Inflammatory macrophage treated with lipopolysaccharide for 1 hour (primary cell): ENCODE results near the gene MEIG1.
"Not testable (repeated sequence)": the region's sequence is repeated elsewhere in the genome, so short reads cannot be mapped to it uniquely, and the experiment has no call there.

Experiments used
- DNase-seq, 2 donors: peaks; one replicate each; pipeline ENCODE4 v3.0.0-alpha.2; 2020 to 2022

MEIG1 gene, protein sequence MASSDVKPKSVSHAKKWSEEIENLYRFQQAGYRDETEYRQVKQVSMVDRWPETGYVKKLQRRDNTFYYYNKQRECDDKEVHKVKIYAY

DNA sequence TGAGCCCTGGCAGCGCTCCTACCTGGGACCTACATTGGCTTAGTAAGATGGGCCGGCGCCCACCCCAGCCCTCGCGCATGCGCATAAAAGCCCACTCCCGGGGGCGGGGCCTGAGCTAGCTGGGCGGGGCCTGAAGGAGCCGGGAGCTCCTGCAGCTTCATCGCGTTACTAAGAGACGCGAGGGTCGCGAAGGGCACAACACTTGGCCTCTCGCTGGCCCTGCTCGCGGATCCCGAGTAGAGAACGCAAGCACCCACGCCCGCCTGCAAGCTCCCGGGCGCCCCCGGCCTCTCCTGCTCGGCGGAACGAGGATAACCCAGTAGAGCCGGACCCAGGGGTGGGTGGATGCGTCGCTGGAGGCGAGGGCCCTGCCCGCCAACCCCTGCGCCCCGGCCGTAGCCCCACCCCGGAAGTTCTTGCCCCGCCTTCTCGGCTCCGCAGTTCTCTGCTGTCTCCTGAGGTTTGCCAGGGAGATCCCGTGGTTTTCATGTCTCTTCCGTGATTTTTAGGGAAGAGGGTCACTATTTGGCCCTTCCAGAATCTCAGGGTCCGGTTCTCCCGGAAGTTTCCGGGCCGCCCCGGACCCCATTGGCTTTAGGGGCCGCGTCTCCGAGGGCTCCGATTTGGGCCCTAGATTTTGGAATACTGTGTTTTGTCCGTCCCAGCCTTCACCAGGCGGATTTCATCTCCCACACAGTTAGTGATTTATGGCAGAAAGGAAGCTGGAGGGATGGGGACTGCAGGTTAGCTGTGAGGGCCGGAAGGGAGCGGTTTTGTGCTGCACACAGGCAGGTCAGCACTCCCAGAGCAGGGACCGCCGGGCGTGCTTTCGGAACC lies at the start of gene MEIG1:
MEIG1 (plus strand) TSS at position 168 of the 837 bp plus-strand sequence. CDS start 7,081 bp downstream, outside the sequence.
- peak; percentile 85 to 90 for DNase-seq

DNA sequence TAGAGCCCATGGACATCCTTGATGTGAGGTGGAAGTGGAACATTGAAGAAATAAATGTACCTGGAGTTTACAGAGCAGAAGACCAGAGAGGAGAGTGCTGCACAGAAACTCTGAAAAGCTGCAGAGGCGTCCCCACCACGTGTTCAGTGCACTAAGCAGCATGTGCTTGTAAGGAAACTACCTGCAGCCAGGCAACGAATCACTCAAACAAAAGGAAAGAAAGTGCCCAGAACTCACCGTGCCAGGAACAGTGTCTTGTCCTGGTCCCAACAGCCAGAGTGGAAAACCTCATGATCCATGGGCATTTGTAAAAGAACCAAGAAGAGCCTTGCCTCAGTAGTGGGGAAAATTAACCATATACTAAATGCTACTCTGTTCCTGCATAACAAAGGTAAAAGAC lies 48.2 kb upstream of the MEIG1 start:
- no peak for DNase-seq

DNA sequence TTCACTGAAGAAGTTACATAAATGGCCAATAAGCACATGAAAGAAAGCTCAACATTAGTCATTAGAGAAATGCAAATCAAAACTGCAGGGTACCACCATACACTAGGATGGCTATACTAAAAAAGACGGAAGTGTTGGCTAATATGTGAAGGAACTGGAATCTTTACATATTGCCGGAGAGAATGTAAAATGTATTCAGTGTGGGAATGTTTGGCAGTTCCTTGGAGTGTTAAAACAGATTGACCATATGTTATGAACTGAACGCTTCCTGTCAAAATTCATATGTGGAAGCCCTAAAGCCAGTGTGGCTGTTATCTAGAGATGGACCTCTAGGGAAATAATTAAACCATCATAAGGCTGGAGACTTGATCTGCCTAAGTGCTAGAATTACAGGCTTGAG lies 47.4 kb upstream of the MEIG1 start:
- no peak for DNase-seq

DNA sequence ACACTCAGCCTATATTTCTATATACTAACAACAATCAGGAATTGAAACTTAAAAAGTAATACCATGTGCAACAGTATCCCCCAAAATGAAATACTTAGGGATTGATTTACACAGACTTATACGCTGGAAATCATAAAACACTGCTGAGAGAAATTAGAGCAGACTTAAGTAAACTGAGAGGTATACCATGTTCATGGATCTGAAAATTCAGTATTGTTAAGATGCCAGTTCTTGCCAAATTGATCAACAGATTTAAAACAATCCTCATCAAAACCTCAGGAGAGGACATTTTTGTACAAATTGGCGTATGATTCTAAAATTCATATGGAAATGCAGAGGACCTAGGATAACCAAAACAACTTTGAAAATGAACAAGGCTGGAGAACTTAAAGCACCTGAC lies 42.6 kb upstream of the MEIG1 start:
- DNase-seq = no peak

DNA sequence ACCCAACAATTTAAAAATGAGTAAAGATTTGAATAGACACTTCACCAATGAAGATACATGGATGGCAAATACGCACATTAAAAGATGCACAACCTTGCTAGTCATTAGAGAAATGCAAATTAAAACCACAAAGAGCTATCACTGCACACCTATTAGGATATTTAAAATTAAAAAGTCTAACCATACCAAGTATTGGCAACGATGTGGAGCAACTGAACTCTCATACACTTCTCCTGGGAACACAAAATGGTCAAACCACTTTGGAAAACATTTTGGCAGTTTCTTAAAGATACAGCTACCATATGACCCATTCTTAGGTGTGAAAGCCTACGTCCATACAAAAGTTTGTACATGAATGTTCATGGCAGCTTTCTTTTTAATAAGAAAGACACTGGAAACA lies 41.4 kb upstream of the MEIG1 start:
- no peak for DNase-seq

DNA sequence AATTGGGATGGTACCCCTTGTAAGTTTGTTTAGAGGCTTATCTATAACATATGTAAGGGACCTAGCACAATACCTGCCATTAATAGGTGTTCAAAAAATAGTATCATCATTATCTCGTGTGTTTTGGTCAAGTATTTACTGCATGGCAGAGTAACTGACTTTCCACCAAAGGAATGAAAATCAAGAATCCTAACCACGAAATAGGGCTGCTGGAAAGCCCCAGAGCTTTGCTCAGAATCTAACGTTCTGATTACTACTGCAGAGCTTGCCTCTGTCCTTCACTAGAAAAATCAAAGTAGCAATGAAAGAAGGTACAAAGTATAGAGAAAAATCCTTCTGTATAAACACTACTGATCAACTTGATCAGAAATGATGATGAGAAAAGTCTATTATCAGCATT lies 40.2 kb upstream of the MEIG1 start:
- DNase-seq = no peak

DNA sequence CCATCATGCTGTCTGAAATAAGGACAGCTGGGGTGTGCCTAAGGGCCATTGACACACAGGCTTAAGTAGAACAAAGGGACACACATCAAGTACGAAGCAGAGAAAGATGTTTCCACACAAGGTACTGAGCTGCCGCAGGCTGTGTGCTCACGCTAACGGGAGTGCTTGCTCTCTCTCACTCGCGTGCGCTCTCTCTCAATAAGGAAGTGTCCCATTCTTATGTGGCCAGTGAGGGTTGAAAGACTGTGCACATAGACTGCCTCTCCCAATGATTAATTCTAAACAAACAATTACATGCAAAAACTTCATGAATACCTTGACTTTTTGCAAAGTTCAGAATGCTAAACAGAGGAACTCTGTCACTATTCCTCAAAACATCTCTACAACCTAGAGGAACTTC lies 35.2 kb upstream of the MEIG1 start:
- no peak for DNase-seq

DNA sequence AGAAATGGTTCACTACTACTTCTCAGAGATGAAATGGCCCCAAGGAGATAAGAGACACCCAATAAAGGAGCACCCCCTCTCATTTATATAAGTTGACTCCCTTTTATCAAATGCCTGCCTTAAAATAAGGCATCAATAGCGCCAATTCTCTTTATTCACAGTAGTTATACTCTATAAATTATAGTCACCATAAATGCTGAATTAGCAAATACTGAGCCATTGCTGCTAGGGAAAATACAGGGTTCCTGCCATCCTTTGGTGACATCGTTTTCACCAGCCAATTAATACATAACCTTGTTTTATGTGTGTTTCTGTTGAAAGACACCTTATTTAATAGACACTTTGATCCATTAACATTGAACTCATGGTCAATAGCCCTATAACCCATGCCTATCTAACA lies 33.9 kb upstream of the MEIG1 start:
- DNase-seq = no peak

DNA sequence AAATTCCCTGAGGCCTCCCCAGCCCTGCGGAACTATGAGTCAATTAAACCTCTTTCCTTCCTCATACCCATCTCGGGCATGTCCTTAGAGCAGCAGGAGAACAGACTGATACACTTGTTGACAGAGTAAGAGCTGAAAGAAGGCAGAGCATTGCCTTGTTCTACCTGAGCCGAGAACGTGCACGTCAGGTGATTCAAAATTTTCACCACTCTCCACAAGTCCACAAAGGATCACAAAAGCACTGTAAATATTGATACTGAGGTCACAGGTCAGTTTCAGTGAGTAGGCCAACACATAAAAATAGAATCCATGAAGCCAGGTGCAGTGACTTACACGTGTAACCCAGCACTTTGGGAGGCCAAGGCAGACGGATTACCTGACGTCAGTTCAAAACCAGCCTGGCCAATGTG lies 33.1 kb upstream of the MEIG1 start:
- DNase-seq = no peak

DNA sequence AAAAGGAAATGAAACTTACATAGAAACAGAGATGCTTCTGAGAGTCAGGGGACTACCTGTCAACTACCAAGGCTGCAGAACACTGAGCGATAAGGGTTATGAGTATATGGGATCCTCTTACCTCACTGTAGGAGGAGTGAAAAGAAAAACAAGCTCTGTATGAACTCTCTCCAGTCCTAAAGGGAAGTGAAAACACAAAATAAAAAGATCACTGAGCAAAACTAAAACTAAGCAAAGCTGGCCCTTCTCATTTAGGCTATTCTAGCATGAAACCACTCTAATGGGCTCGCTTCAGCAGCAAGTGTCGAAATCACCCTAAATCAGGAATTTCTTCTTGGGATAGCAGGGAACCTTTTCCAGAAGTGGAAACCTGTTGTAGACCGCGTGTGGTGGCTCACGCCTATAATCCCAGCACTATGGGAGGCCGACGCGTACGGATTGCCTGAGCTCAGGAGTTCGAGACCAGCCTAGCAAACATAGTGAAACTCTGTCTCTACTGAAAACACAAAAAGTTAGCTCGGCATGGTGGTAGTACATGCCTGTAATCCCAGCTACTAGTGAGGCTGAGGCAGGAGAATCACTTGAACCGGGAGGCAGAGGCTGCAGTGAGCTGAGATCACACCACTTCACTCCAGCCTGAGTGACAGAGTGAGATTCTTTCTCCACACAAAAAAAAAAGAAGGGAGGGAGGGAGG lies 32.3 kb upstream of the MEIG1 start:
- DNase-seq = no peak

DNA sequence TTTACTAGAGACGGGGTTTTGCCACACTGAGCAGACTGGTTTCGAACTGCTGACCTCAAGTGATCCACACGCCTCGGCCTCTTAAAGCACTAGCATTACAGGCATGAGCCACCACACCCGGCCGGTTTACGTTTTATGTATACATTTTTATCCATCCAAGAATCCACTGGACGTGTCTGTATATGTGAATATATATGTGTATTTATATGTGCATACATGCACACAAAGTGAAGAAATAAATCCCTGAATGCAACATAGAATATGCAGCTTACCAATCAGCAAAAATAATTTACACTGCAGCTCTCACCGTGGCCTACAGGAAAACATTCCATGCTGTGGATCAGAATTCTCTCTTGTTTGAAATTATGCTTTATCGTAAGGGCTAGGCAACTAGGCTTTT lies 28.6 kb upstream of the MEIG1 start:
- no peak for DNase-seq

DNA sequence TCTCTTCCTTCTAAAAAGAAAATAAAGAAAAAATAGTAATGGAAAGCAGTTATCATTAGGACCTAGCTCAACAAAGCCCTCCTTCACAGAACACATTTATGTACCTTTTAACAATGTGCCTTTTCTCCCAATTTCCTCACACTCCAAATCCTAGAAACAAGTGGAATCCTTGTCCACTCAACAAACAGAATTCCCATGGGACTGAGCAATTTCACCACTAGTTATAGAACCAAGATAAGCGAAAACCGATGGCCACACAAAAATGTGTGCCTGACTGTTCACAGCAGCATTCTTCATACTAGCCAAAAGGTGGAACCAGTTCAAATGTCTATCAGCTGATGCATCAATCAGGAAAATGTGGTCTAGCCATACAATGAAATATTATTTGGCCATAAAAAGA lies 22.6 kb upstream of the MEIG1 start:
- no peak for DNase-seq

DNA sequence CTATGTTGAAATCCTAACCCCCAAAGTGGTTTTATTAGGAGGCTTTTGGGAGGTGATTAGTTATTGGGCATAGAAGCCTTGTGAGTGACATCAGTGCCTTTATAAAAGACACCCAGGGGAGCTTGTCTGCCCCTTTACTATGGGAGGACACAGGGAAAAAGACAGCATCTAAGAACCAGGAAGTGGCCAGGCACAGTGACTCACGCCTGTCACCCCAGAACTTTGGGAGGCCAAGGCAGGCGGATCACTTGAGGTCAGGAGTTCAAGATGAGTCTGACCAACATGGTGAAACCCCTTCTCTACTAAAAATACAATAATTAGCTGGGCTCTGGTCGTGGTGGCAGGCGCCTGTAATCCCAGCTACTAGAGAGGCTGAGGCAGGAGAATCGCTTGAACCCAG lies 20.2 kb upstream of the MEIG1 start:
- DNase-seq = peak; percentile 51 to 55

DNA sequence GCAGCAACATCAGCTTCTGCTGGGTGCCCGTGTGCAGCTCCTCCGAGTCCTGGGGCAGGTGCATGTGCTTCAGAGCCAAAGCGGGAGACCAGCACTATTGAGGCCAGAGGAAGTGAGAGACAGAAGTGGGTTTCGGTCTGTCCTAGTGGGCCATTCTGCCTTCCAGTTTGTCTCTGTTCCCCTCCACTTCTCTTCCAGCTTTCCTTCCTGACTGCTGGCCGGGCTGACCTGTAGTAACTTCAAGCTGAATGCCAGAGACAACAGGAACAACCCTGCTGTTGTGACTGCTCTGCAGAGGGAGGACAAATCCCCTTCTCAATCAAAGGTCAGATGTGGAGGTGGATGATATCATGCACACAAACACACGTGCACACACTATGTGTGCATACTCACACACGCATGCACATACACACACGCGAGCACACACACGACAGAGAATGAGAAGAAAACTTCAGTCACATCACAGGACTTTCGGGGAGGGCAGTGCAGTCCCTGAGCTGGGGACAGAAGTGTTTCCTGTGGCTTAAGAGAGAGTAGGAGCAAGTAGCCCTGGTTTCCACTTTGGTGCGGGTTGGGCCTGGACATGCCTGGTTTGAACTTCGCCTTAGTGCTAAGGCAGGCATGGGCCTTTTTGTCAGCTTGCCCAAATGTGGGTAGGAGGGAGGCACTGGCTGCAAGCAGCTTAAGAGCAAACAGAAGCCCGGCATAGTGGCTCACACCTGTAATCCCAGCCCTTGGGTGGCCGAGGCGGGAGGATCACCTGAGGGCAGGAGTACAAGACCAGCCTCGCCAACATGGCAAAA lies 16.8 kb upstream of the MEIG1 start:
- DNase-seq = not testable (repeated sequence)

DNA sequence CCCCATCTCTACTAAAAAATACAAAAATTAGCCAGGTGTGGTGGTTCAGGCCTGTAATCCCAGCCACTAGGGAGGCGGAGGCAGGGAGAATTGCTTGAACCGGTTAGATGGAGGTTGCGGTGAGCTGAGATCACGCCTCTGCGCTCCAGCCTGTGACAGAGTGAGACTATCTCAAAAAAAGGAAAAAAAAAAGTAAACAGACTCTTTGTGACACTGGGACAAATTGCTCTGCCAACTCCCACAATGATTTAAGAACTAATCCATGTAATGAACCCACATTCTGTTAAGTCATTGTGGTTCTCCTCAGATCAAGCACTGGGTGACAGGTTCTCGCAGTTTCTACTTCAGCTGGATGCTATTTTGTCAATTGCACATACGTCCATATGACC lies 16.2 kb upstream of the MEIG1 start:
- not testable (repeated sequence) for DNase-seq

DNA sequence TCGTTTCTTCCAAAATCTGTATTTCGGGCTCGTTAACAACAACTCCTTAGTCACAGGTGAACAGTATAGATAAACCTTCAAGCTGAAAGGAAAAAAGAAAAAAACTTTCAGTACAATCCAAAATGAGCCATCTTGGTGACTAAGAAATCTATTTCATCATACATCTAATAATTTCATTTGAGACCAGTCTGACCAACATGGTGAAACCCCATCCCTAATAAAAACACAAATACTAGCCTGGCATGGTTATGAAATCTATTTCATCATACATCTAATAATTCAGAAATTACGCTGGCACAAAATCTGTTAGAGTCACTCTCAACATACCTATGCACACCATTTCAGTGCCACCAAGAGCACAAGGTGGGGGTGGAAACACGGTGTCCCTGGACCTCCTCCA lies 14.1 kb upstream of the MEIG1 start:
- peak; percentile 47 to 55 for DNase-seq

DNA sequence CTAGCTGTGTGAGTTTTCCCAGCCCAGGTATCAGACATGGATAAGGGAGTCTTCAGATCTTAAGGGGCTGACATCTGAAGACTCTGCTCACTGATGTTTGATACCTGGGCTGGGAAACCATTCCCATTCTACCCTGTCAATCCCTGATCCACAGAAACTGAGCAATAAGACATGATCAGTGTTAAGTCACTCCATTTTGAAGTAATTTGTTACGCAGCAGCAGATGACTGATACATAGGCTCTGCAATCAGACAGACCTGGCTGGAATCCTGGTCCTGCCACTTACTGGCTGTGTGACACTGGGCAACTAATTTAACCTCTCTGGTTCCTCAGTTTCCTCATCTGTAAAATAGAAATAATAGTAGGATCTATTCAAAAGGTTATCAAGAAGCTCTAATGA lies 11.9 kb upstream of the MEIG1 start:
- DNase-seq = no peak

DNA sequence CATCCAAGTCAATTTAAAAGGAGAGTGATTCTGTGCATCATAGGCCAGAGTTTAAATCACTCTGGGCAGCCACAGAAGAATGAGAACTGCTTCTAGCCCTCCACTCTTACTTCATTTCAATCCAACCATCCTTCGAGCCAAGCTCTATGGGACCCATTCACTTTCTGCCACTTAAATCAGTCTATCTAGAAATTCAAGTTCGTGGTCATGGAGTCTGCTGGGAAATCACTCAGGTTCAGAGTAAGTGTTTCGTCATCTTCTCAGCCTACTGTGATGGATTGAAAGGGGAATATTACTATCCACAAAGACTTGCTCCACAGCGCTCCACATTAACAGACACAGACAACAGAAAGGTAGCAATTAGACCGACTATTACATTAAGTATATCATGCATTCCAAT lies 9.9 kb upstream of the MEIG1 start:
- no peak for DNase-seq

DNA sequence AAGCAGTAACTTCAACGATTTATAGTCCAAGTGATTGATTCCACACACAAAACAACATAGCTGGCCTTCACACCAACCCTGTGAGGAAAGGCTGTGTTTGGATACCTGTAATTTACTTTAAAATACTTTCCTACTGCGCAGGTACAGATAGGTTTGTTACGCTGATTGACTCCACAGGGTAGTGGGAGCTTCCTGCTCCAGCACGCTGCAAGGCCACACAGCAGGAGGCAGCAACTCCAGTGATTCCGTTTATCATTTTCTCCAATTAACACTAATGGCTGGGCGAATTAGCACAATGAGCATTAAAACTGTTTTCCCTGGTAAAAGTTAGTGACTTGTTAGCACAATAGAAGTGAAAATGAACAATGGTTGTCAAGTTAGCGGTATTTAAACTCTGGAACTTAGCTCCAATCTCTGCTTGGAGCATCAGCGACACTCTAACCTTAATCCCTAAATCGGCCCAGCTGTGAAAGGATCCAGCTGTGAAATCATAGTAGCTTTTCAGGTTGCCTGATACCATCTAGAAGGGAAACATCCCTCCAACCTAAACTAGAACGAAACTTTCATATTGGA lies 6.3 kb upstream of the MEIG1 start:
- no peak for DNase-seq

DNA sequence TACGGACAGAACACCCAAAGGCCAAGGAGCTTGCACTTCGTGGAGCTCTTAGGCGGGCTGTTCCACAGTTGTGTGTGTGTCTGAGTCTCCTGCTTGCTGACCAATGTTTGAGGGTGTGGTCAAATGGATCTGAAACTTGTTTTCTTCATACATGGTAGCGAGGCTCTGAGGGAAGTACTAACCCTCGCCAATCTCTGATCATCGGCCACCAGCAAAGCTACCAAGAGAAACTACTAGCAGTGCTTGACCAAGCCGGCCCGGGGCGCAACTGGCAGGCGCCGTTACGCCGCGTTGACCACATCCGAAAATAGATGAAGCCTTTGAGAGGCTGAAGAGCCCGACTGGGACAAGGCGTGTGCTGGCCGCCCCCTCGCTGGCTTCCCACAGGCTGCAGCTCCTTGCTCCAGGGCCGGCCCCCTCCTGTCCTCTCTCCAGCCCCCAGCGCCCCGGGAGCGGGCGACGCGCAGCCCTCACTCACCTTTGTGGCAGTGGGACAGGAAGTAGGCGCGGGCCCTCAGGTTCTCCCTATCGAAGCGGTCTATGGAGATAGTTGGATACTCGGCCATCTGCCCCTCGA lies 5.7 kb upstream of the MEIG1 start:
- peak; percentile 51 to 56 for DNase-seq

DNA sequence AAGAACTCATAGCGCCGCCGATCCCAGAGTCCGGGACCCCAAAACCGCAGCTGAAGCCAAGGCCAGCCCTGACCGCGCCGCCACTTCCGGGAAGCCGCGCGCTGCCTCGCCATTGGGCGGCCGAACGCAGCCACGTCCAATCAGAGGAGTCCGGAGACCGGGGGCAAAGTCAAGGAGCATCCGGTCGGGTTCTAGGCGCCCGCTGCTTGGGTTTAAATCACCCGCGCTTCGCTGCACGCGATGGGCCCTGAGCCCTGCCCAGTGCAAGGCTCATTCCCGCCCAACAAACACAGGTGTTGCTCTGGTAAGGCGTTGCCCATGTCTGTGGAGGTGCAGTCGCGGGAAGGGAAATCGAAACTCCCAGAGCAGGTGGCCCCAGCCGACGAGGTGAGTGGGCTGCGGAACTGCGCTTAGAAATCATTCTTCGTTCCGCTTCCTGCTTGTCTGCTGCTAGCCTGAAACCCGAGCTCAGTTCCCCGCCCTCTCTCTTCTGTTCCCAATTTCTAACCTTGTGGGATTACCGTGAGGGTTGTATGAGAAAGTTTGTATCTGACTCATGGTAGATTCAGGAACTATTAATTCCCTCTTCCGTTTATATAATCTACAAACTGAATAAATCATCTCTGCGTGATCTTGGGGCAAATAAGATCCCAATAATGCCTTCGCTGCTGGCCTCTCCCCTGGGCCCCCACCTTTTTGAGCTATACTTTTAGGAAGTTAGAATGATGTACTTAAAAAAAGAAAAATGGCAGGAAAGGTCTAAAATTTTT lies 5.0 kb upstream of the MEIG1 start, which contains the start of gene DCLRE1C:
DCLRE1C (minus strand) TSS at position 96 of the 770 bp plus-strand sequence; CDS start at position 10, 86 bp downstream.
- DNase-seq = peak; percentile 88 to 91

DNA sequence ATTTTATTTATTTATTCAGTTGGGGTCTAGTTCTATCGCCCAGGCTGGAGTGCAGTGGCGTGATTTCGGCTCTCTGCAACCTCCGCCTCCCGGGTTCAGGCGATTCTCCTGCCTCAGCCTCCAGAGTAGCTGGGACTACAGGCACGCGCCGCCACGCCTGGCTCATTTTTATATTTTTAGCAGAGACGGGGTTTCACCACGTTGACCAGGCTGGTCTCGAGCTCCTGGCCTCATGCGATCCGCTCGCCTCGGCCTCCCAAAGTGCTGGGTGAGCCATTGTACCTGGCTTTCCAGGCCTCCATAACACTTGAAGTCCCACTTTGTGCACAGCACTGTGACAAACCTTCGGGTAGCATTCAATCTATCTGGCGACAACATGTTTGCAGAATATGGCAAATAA lies 4.3 kb upstream of the MEIG1 start:
- no peak for DNase-seq
